ENCODE results near the gene LARGE1.
"Not testable (repeated sequence)": the region's sequence is repeated elsewhere in the genome, so short reads cannot be mapped to it uniquely, and the experiment has no call there.

Gene LARGE1

DNA sequence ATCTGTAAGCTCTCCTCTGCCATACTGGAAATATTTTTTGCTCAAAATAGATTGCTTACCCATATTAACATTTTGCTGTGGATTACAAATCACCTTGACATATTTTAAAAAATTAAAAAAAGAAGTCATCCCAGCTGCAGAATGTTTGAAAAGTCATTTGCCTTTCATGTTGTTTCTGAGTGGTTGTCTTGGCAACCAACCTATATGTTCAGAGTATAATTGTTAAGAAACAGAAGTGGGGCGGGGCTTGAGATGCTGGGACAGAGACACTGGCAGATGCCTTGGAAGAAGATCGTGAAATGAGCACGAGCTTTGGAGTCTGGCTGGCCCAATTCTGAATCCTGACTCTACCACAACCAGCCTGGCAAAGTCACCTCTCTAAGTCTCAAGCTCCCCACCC, 348.2 kb downstream of the LARGE1 start:
- Histone ChIP-seq H3K9me3 (replicated peaks in 1 of 11) (peaks cover 0 to 5% (median 0%) of the 10 kb centered on the region in 11 experiments; a peak in 1 of 22 replicates), H3K36me3 (peaks cover 0 to 12% (median 7%) of the 10 kb centered on the region in 11 experiments; a peak in 6 of 22 replicates), H4K20me1 (no peaks in the 10 kb centered on the region), H3K4me3 (no peak overlapping the region), H3K9ac (no peak overlapping the region), H3K4me1 (peaks cover 31 to 89% (median 78%) of the 10 kb centered on the region in 10 experiments), H3K27ac (peak overlapping the region in 5 of 11 experiments; percentile 92 to 96 (median 94); a peak in 6 of 22 replicates), H3K4me2 (peak overlapping the region in 9 of 11 experiments; percentile 82 to 98 (median 92); a peak in 16 of 22 replicates), H3K27me3 (no peaks in the 10 kb centered on the region)
- TF ChIP-seq Cebpa-rat (IDR thresholded peaks at IDR 0.05) = no peak

- peaks cover 0 to 19% (median 10%) of the 10 kb centered on the region in 11 experiments; a peak in 8 of 22 replicates for H3K36me3 ChIP-seq
- peaks cover 31 to 86% (median 75%) of the 10 kb centered on the region in 10 experiments for H3K4me1 ChIP-seq
- 0 out of 20 replicates have a peak overlapping the region, but pooled peaks of 1 of the 10 experiments have one; percentile 13 for H3K4me3 ChIP-seq
- H4K20me1 ChIP-seq = no peaks in the 10 kb centered on the region
- TF ChIP-seq Cebpa-rat (IDR thresholded peaks at IDR 0.05) = no peak
- peaks cover 7 to 22% (median 14%) of the 10 kb centered on the region in 11 experiments; a peak in 16 of 22 replicates for H3K9me3 ChIP-seq (replicated peaks in 1 of 11)
- H3K27me3 ChIP-seq = no peaks in the 10 kb centered on the region
- H3K9ac ChIP-seq = peak overlapping the region in 8 of 11 experiments; percentile 70 to 85 (median 82); a peak in 15 of 22 replicates
- H3K4me2 ChIP-seq = peak overlapping the region; percentile 79 to 98 (median 90)
- peak overlapping the region in 10 of 11 experiments; percentile 37 to 96 (median 92); a peak in 18 of 22 replicates for H3K27ac ChIP-seq
Measured at GRCh38 chr22:33570110-33570509, 350.2 kb downstream of the LARGE1 start.

DNA sequence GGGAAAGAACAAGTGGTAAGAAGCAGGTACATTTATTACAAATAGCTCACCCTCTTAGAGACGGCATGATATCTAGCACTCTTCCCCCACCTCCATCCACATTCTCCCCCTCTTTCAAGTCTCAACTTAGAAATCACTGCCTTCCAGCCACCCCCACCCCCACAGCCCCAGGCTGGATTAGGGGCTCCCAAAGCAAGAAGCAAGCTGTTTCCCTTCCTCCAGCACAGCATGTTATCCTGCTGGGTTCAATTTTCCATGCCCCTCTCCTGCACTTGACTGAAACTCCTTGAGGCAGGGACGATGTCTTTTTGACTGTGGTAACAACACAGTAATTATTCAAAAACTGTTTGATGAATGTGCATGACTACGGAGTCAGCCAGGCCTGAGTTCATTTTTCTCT, 350.7 kb downstream of the LARGE1 start:
- peak overlapping the region in 10 of 11 experiments; percentile 37 to 96 (median 92); a peak in 19 of 22 replicates for H3K27ac ChIP-seq
- H3K9ac ChIP-seq = peak overlapping the region in 10 of 11 experiments; percentile 2 to 85 (median 80); a peak in 18 of 22 replicates
- H3K27me3 ChIP-seq = no peaks in the 10 kb centered on the region
- H3K36me3 ChIP-seq = peaks cover 0 to 19% (median 11%) of the 10 kb centered on the region in 11 experiments; a peak in 8 of 22 replicates
- H3K4me2 ChIP-seq = peak overlapping the region; percentile 79 to 98 (median 90)
- no peak for TF ChIP-seq Cebpa-rat (IDR thresholded peaks at IDR 0.05)
- peaks cover 31 to 88% (median 77%) of the 10 kb centered on the region in 10 experiments for H3K4me1 ChIP-seq
- peaks cover 7 to 22% (median 14%) of the 10 kb centered on the region in 11 experiments; a peak in 16 of 22 replicates for H3K9me3 ChIP-seq (replicated peaks in 1 of 11)
- no peaks in the 10 kb centered on the region for H4K20me1 ChIP-seq
- H3K4me3 ChIP-seq = peak overlapping the region in 4 of 10 experiments; percentile 13 to 54 (median 50); a peak in 3 of 20 replicates

DNA sequence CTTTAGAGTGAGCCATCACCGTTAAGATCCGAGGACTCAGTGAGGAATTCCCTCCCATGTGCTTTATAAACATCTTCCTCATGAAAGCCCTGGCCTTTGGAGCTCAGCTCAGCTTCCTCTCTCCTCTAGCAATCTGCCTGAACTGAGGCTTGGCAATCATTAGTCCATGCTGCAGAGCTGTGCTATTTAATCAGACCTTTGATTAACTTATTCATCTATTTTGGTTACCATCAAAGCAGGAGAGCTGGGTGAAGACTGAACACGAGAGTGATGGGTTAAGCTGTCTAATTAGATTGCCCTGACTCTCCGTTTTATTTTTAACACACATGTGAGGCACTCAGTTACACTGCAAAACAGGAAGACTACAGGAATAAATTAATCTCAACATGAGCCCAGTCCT, 351.3 kb downstream of the LARGE1 start:
- Histone ChIP-seq H3K27me3 (no peaks in the 10 kb centered on the region), H3K4me3 (peak overlapping the region in 9 of 10 experiments; percentile 10 to 62 (median 46); a peak in 16 of 20 replicates), H3K4me2 (peak overlapping the region; percentile 79 to 98 (median 90)), H3K36me3 (peaks cover 0 to 19% (median 10%) of the 10 kb centered on the region in 11 experiments; a peak in 8 of 22 replicates), H3K9me3 (replicated peaks in 1 of 11) (peaks cover 7 to 21% (median 14%) of the 10 kb centered on the region in 11 experiments; a peak in 16 of 22 replicates), H3K4me1 (peaks cover 34 to 93% (median 83%) of the 10 kb centered on the region in 10 experiments), H3K9ac (peak overlapping the region in 10 of 11 experiments; percentile 2 to 85 (median 80); a peak in 19 of 22 replicates), H4K20me1 (no peaks in the 10 kb centered on the region), H3K27ac (peak overlapping the region in 10 of 11 experiments; percentile 37 to 96 (median 92); a peak in 19 of 22 replicates)
- no peak for TF ChIP-seq Cebpa-rat (IDR thresholded peaks at IDR 0.05)

GRCh38 chr22:33566495-33566894, 353.8 kb downstream of the LARGE1 start:
- peak overlapping the region in 8 of 11 experiments; percentile 82 to 98 (median 92); a peak in 15 of 22 replicates for H3K4me2 ChIP-seq
- not testable (repeated sequence) for H4K20me1 ChIP-seq, H3K4me3 ChIP-seq, H3K27me3 ChIP-seq
- H3K9ac ChIP-seq = peak overlapping the region in 3 of 11 experiments; percentile 25 to 82 (median 70); a peak in 5 of 22 replicates
- H3K9me3 ChIP-seq (replicated peaks in 1 of 11) = peaks cover 8 to 27% (median 21%) of the 10 kb centered on the region in 11 experiments; a peak in 21 of 22 replicates
- H3K27ac ChIP-seq = peak overlapping the region in 9 of 11 experiments; percentile 12 to 96 (median 93); a peak in 16 of 22 replicates
- peaks cover 4 to 26% (median 13%) of the 10 kb centered on the region in 11 experiments; a peak in 18 of 22 replicates for H3K36me3 ChIP-seq
- peaks cover 46 to 89% (median 84%) of the 10 kb centered on the region in 10 experiments for H3K4me1 ChIP-seq

- Histone ChIP-seq H3K9me3 (replicated peaks in 1 of 11) (peaks cover 8 to 36% (median 28%) of the 10 kb centered on the region in 11 experiments; a peak in 21 of 22 replicates), H3K27me3 (no peaks in the 10 kb centered on the region), H3K27ac (peak overlapping the region in 5 of 11 experiments; percentile 7 to 96 (median 90); a peak in 8 of 22 replicates), H3K4me2 (peak overlapping the region in 4 of 11 experiments; percentile 3 to 93 (median 13); a peak in 3 of 22 replicates), H3K4me1 (peaks cover 44 to 80% (median 75%) of the 10 kb centered on the region in 10 experiments), H3K36me3 (peaks cover 12 to 35% (median 20%) of the 10 kb centered on the region in 11 experiments; a peak in 21 of 22 replicates), H4K20me1 (no peaks in the 10 kb centered on the region), H3K9ac (no peak overlapping the region), H3K4me3 (no peak overlapping the region)
- TF ChIP-seq Cebpa-rat (IDR thresholded peaks at IDR 0.05) = no peak
Measured at GRCh38 chr22:33565580-33565995, 354.7 kb downstream of the LARGE1 start.

- Histone ChIP-seq H3K27me3 (no peaks in the 10 kb centered on the region), H4K20me1 (no peaks in the 10 kb centered on the region), H3K9me3 (replicated peaks in 1 of 11) (peaks cover 8 to 43% (median 37%) of the 10 kb centered on the region in 11 experiments; a peak in 21 of 22 replicates), H3K4me3 (no peak overlapping the region), H3K27ac (peak overlapping the region in 5 of 11 experiments; percentile 41 to 79 (median 67); a peak in 9 of 22 replicates), H3K36me3 (peaks cover 15 to 44% (median 28%) of the 10 kb centered on the region in 11 experiments; a peak in 21 of 22 replicates), H3K4me2 (peak overlapping the region in 10 of 11 experiments; percentile 22 to 93 (median 78); a peak in 12 of 22 replicates), H3K9ac (no peak overlapping the region), H3K4me1 (peaks cover 35 to 71% (median 66%) of the 10 kb centered on the region in 10 experiments)
- TF ChIP-seq Cebpa-rat (IDR thresholded peaks at IDR 0.05) = no peak
Measured at GRCh38 chr22:33564683-33565082, 355.6 kb downstream of the LARGE1 start.

GRCh38 chr22:33563220-33563964, 356.9 kb downstream of the LARGE1 start:
- Histone ChIP-seq H3K36me3 (peaks cover 20 to 57% (median 38%) of the 10 kb centered on the region in 11 experiments; a peak in 21 of 22 replicates), H4K20me1 (no peaks in the 10 kb centered on the region), H3K4me1 (peaks cover 22 to 58% (median 54%) of the 10 kb centered on the region in 10 experiments), H3K27me3 (no peaks in the 10 kb centered on the region), H3K9ac (peak overlapping the region; percentile 9 to 67 (median 54); a peak in 18 of 22 replicates), H3K9me3 (replicated peaks in 1 of 11) (peaks cover 8 to 53% (median 44%) of the 10 kb centered on the region in 11 experiments; a peak in 21 of 22 replicates), H3K27ac (peak overlapping the region in 10 of 11 experiments; percentile 16 to 79 (median 68); a peak in 20 of 22 replicates), H3K4me3 (peak overlapping the region in 5 of 10 experiments; percentile 17 to 39 (median 35); a peak in 6 of 20 replicates), H3K4me2 (peak overlapping the region; percentile 62 to 93 (median 80))
- TF ChIP-seq Cebpa-rat (IDR thresholded peaks at IDR 0.05) = no peak

Measured in BLaER1 treated with 17β-estradiol and CSF1 and Interleukin-3, amounts not matched to agents 10 nM and 100 nM (cell line).